AG04449 (cell line): Measurements from ENCODE around the gene CD209.

Experiments
- CTCF ChIA-PET: fragments of 350-600 bp; formaldehyde crosslinking; extraction: SDS; loops from one replicate; lab custom pipeline; 2021; ENCODE audit warnings: antibody characterized with exemption; lab: Yijun Ruan, JAX
- POLR2A ChIA-PET: fragments of 400-600, 350-600 bp; formaldehyde crosslinking; extraction: SDS; loops from one replicate; lab custom pipeline; 2020; ENCODE audit warnings: antibody characterized with exemption, inconsistent platforms; lab: Yijun Ruan, JAX
- DNase-seq: peaks from one replicate; pipeline ENCODE4 v3.0.0-alpha.2; 2010; ENCODE audit warnings: low read depth, low spot score
- H3K4me3 ChIP-seq: 2 replicates; pipeline ENCODE4 v1.5.1; 2011; ENCODE audit warnings: low read depth, mild to moderate bottlenecking, control low read depth, low read length
- TF ChIP-seq, protein P1 (sequence below): IDR thresholded peaks from one replicate; pipeline ENCODE4 v1.5.1; 2011; ENCODE audit warnings: mild to moderate bottlenecking, moderate library complexity, low read length, control low read depth, inconsistent platforms; ENCODE audit not compliant: insufficient read depth; ENCODE audit errors: missing control alignments

The CD209 gene

GRCh38 chr19:7706188-7706954 is 41.0 kb downstream of the CD209 start:
- CTCF ChIA-PET, result interaction anchor here (1.2 to 1.8 kb wide), 3 partner anchors 26 to 138 kb away, joined by 3 to 5 read pairs (median 4); partner anchors contain the start of gene TRAPPC5
- TF ChIP-seq, protein P1, sequence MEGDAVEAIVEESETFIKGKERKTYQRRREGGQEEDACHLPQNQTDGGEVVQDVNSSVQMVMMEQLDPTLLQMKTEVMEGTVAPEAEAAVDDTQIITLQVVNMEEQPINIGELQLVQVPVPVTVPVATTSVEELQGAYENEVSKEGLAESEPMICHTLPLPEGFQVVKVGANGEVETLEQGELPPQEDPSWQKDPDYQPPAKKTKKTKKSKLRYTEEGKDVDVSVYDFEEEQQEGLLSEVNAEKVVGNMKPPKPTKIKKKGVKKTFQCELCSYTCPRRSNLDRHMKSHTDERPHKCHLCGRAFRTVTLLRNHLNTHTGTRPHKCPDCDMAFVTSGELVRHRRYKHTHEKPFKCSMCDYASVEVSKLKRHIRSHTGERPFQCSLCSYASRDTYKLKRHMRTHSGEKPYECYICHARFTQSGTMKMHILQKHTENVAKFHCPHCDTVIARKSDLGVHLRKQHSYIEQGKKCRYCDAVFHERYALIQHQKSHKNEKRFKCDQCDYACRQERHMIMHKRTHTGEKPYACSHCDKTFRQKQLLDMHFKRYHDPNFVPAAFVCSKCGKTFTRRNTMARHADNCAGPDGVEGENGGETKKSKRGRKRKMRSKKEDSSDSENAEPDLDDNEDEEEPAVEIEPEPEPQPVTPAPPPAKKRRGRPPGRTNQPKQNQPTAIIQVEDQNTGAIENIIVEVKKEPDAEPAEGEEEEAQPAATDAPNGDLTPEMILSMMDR, result no peak
- H3K4me3 ChIP-seq, result no peak overlapping the region
- POLR2A ChIA-PET, result no interaction called here
- DNase-seq, result no peak

- TF ChIP-seq, protein P1, result no peak
- POLR2A ChIA-PET, result no interaction called here
- CTCF ChIA-PET, result interaction anchor here (1.2 to 1.8 kb wide), 3 partner anchors 25 to 137 kb away, joined by 3 to 5 read pairs (median 4); partner anchors contain the start of gene TRAPPC5
- H3K4me3 ChIP-seq, result no peak overlapping the region
- no peak for DNase-seq
Observed at GRCh38 chr19:7705387-7706187, 41.7 kb downstream of the CD209 start.

GRCh38 chr19:7704280-7705060 is 42.9 kb downstream of the CD209 start:
- ChIA-PET POLR2A (no interaction called here), CTCF (interaction anchor here (1.8 kb wide), 1 partner anchor 96 kb away, joined by 4 read pairs; no protein-coding TSS in a partner anchor)
- TF ChIP-seq, protein P1, result no peak
- no peak overlapping the region for H3K4me3 ChIP-seq
- no peak for DNase-seq

GRCh38 chr19:7703332-7703731 is 44.0 kb downstream of the CD209 start:
- ChIA-PET CTCF (interaction anchor here (1.3 kb wide), 1 partner anchor 23 kb away, joined by 6 read pairs; the partner anchor contains the start of gene TRAPPC5), POLR2A (no interaction called here)
- no peak overlapping the region for H3K4me3 ChIP-seq
- TF ChIP-seq, protein P1, result no peak
- DNase-seq, result no peak

- no peak for DNase-seq
- POLR2A ChIA-PET, result no interaction called here
- CTCF ChIA-PET, result interaction anchor here (1.2 kb wide), 1 partner anchor 21 kb away, joined by 8 read pairs; the partner anchor contains the start of gene TRAPPC5
- H3K4me3 ChIP-seq, result no peak within 1 kb of the TSS
- TF ChIP-seq, protein P1, result no peak
Observed at GRCh38 chr19:7701654-7702457, 45.5 kb downstream of the CD209 start, which contains the start of gene FCER2. Gene FCER2, minus strand, starts transcription at chr19:7702131. Its CDS starts 2,371 bp downstream, at chr19:7699760.
